HFF-Myc (cell line): ENCODE data around the gene GCA.
A peak's percentile ranks its signal among the peaks of the same experiment; 100 is the strongest.

Source experiments
- DNase-seq: peaks from one replicate; pipeline ENCODE4 v3.0.0-alpha.2; 2011; ENCODE audit warnings: low read depth; ENCODE audit errors: extremely low read depth
- H3K4me3 ChIP-seq: replicated peaks from 2 replicates; pipeline ENCODE4 v1.5.1; 2011; ENCODE audit warnings: low read depth, mild to moderate bottlenecking, control low read depth, low read length
- CTCF ChIP-seq: IDR thresholded peaks from 2 replicates; pipeline ENCODE4 v1.5.1; 2012; ENCODE audit warnings: mild to moderate bottlenecking, low read depth, low read length, control low read depth; ENCODE audit errors: missing control alignments

GCA gene

GRCh38 chr2:162400336-162400735, 56.4 kb downstream of the GCA start:
- H3K4me3 ChIP-seq: no peak overlapping the region
- no peak for DNase-seq
- TF ChIP-seq CTCF: no peak

GRCh38 chr2:162401871-162402270, 57.9 kb downstream of the GCA start:
- no peak for DNase-seq
- no peak overlapping the region for H3K4me3 ChIP-seq
- TF ChIP-seq CTCF: no peak

GRCh38 chr2:162403884-162404283, 60.0 kb downstream of the GCA start:
- DNase-seq: peak; percentile 19
- no peak overlapping the region for H3K4me3 ChIP-seq
- no peak for TF ChIP-seq CTCF
